GM18505 (cell line): ENCODE results near the gene RNF207.
"Not testable (repeated sequence)": the region's sequence is repeated elsewhere in the genome, so short reads cannot be mapped to it uniquely, and the experiment has no call there.

Experiments
- ATAC-seq: cut with Tn5 transposase; IDR thresholded peaks from one replicate; pipeline ENCODE4 v1.9.1; 2021; ENCODE audit not compliant: unreplicated experiment
- POLR2A ChIP-seq: IDR thresholded peaks from 4 replicates; pipeline ENCODE4 v1.6.1; 2011; ENCODE audit warnings: borderline replicate concordance; ENCODE audit not compliant: insufficient read depth, insufficient read length; ENCODE audit errors: extremely low read depth

RNF207 gene

DNA sequence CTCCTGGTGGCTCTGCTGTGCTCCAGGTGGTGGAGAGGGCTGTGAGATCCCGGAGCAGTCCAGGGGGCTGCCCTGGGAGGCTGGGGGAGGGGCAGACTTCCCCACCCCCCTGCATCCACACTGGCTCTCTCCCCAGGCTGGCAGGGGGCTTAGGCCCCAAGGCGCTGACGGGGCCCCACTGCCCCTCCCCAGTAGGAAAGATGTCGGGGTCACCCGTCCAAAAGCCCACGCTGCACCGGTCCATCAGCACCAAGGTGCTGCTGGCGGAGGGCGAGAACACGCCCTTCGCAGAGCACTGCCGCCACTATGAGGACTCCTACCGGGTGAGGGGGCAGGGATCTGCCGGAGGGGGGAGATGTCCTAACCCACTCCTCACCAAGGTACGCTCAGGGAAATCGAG, 5.8 kb downstream of the RNF207 start:
- no peak for TF ChIP-seq POLR2A
- ATAC-seq: no peak

DNA sequence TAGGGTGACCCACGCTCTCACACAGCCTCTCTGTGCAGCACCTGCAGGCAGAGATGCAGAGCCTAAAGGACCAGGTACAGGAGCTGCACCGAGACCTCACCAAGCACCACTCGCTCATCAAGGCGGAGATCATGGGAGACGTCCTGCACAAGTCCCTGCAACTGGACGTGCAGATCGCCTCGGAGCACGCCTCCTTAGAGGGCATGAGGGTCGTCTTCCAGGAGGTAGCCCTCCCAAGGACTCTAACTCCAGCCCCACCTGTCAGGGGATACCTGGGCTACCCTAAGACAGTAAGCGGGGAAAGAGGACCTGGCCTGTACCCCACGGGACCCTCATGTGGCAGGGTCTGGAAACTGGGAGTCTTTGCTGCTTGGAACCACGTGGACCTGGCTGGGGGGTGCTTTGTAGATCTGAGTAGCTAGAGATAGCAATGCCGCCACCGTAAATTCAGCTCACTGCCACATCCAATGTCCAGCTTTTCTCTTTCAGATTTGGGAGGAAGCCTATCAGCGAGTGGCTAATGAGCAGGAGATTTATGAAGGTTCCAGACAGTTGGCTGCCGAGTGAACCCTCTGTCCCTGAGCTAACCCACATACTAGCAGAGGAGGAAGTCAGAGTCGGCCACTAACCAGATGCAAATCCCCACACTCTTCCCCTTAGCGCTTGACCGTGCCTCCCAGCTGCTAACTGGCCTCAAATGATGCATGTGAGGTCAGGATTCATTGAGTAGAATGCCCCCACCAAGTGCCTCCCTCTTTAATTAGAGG, 6.5 kb downstream of the RNF207 start:
- ATAC-seq: no peak
- TF ChIP-seq POLR2A: no peak

DNA sequence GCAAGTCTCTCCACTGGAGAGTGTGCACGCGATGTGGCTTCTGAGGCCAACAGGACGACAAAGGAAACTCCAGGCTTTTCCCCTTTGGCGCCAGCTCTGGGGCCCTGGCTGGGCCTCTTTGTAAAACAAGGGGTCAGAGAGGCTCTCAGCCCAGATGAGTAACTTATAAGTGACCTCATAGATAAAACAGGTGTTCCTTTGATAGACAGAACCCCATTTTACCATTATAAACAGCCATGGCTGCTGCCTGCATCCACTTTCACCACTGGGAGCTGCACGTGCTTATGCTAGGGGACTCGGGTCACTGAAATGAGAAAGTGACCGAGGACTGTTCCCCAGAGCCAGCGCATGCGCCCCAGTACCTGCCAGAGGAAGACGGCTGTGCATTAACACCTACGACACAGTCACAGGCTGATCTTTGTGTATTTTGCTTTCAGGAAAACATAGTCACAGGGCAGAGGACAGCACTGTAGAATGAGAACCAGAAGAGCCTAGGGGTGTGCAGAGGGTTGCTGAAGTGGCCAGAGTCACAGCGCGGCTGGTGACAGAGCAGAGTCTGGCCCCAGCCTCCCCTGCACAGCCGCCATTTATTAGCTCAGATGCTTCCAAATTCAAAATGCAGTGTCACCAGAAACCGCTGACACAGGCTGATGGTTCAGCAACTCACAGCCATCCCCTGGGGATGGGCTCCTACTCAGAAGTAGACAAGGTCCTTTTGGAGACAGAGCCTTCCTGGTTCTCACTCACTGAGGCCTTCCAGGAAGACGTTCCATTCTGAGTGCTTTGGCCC, 12.7 kb downstream of the RNF207 start:
- ATAC-seq: no peak
- TF ChIP-seq POLR2A: no peak

DNA sequence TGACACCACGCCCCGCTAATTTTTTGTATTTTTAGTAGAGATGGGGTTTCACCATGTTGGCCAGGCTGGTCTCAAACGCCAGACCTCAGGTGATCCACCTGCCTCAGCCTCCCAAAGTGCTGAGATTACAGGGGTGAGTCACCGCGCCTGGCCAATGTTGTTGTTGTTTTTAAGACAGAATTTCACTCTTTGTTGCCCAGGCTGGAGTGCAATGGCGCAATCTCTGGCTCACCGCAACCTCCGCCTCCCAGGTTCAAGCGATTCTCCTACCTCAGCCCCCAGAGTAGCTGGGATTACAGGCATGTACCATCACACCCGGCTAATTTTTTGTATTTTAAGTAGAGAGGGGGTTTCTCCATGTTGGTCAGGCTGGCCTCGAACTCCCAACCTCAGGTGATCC, 13.7 kb downstream of the RNF207 start:
- not testable (repeated sequence) for ATAC-seq

DNA sequence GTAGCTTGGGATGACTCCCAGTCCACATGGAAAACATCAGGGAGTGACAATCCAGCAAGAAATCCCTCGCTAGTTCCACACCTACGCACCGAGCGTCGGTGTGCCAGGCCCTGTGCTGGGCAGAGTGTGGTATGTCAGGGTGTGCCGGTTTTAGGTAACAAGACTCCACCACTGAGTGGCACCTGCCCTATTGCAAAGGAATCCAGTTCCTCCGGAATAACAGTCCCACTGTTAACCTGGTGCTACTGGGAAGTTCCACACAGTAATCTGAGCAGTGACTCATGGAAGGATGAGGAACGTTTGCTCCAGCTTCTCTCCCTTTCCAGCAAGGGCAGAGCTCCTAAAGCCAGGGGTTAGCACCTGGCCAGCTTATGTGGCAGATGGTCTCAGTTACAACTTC, 14.3 kb downstream of the RNF207 start:
- TF ChIP-seq POLR2A: no peak
- no peak for ATAC-seq

DNA sequence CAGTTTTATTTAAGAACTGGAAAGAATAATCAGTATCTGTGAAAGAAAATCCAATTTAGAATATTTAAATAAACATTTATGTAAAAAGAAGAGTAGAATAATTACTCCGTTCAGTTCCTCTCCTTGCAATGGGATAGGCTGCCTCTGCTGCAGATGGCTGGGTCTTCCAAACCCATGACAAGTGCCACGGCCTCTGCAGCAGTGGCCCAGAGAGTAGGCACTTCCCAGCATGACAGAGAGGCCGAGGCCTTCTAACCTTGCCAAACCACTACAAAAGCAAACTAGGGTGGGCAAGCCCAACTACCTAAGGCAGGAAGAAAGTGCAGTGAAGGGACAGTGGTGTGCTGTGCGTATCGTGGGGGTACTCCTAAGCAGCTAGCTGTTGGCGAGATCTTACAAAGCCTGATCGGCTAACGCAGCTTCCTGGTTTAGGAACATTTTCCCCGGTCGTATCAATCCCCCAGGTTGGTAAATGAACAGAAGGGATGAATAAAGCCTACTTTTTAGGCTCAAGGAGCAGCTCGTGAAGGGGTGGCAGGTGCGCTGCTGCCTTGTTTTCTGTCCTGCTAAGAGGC, 15.4 kb downstream of the RNF207 start:
- no peak for ATAC-seq
- no peak for TF ChIP-seq POLR2A

DNA sequence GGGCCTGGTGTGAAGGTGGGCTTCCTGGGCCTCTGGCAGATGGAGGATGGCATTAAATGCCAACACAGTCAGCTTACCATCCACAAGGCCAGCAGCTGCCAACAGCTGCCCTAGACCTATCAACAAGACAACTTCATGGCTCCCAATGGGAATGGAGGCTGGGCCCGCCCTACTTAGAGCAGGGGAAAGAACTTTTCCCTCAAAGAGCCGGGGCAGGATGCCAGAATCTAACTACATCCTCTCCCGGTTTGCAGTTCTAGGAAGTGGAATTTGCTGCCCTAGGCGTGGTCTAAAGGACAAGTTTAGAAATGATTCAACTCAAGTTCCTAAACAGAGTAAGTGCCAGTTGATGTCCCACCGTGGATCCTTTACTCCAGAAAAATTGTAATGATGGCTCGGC, 16.7 kb downstream of the RNF207 start:
- ATAC-seq: no peak
- no peak for TF ChIP-seq POLR2A

DNA sequence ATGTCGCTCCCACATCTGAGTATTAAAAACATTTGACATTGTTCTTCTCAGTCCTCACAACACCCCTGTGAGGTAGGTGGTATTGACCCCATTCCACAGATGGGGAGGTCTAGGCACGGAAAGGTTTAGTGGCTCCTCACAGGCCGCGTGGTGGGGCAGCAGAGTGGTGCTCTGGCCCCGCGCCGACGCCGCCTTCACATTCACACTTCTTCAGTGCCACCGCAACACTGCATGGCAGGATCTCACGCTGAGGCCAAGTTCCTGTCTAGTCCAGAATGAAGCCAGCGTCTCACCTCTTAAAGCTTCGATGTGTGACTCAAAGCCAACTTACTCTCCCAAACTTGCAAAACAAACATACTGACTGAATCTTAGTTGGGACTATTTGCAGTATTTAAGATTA, 17.7 kb downstream of the RNF207 start:
- no peak for TF ChIP-seq POLR2A

DNA sequence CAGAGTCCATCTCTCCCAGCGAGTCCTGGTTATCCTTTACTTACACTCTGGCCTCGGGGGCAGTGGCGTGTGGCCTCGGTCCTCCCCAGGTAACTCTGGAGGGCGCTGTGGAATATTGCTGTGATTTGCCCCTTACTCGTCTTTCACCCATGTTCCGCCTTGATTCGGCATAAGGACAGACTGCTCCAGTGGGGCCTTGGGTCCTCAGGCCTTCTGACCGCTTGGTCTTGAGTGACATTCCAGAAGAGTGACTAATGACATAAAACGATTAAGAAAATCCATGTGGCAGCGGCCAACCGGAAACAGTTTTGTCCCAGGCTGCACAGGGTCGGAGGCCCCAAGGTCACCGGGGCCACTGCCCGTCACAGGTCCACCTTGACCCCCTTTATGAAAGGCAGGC, 18.8 kb downstream of the RNF207 start:
- TF ChIP-seq POLR2A: no peak
- ATAC-seq: no peak

More for the DNA sequence above, 17.7 kb downstream of the RNF207 start:
- no peak for ATAC-seq

DNA sequence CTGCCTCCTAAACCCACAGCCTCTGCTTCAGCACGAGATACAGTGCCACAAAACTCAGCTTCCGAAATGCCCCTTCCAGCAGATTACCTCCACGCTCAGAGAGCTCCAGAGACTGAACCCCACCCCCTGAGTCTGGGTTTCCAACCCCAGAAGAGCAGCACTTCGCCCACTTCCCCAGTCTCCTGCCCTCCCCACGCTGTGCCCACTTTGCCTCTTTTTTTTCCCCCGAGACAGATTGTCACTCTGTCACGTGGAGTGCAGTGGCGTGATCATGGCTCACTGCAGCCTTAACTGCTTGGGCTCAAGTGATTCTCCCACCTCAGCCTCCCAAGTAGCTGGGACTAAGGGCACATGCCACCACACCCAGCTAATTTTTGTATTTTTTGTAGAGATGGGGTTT, 19.7 kb downstream of the RNF207 start:
- no peak for TF ChIP-seq POLR2A
- no peak for ATAC-seq

DNA sequence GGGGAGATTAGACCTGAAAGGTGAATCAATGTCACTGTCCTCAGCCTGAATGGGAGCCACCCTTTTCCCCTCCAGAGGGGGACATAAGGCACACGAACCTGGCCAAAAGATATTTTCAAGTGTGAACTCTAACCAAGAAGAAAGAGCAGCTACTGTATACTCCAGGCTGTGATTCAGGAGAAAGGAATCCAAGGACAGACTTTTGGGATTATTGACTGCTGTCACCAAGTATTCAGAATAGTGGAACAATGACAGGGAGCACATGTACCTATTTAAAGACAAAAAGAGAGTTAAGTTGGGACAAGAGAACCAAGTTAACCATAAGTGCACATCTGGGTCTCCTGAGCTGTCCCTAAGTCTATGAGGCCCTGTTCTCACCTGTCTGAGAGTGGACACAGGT, 27.5 kb downstream of the RNF207 start:
- ATAC-seq: no peak
- TF ChIP-seq POLR2A: no peak

DNA sequence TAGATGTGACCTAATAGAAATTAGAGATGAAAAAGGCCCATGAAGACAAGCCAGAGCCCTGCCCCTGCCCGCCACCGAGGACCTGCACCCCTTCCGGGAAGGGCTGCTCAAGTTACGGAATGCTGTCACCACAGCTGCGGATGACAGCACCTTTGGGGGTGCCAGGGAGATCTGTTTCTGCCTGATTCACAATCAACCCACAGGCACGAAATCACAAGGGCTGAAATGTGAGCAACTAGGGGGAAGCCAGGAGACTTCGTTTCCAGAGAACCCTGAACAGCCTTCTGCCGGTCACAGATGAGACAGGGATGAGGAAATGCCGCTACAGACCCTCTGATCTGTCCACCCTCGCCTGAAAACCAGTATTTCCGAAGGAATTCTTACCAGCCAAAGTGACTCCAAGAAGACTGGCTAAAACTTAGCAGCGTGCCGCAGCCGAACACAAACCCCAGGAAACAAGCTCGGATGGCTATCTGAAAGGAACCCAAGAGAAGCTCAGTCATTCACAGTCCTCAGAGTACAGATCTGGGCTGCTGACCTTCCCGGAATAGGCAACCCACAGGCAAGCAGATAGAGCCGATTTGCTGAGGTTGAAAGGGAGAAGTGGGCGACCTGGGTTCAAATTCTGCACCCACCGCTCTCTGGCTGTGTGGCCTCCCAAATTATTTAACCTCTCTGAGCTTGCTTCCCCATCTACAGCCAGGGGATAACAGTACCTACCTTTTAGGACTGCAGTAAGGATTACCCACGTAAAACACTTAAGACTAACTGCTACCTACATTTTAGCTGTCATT, 28.8 kb downstream of the RNF207 start:
- TF ChIP-seq POLR2A: no peak
- ATAC-seq: no peak

DNA sequence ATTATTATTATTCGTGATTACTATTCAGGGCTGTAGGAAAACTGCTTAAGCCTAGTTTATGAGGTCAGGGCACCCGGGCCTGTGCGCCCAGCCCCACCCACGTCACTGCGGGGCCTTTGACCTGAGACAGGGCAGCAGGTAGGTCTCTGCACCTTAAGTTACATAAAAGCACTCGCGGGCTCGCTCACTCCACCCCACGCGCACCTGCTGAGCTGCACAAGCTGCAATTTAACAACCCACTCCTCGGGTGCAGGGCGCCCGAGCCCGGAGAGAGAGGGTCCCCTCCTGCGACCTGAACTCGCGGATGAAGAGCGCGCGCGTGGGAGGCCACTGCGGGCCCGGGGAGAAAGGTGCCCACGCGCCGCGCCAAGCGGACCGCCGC, 29.4 kb downstream of the RNF207 start:
- TF ChIP-seq POLR2A: no peak
- peak; percentile 14 for ATAC-seq
